Activated naive CD4-positive, alpha-beta T cell treated with anti-CD3 and anti-CD28 coated beads, Interleukin-2, amount 50 U/mL, for 72 hours (primary cell): Measurements from ENCODE around the gene MYRIP. TPM values are rescaled to one million over a fixed set of nuclear protein-coding genes. Genes with fewer than 3 reads are reported as not detected.

ENCODE experiments used
- ATAC-seq, 2 donors: fragments of 150-1000 bp; cut with Tn5 transposase; 2 replicates each; pipeline ENCODE4 v1.10.0; 2021; ENCODE audit warnings: mild to moderate bottlenecking in 2 of 2, moderate library complexity in 2 of 2
- DNase-seq, 2 donors: peaks; one replicate each; pipeline ENCODE4 v3.0.0; 2021 to 2022; ENCODE audit warnings: low spot score in 2 of 2
- H3K27ac Mint-ChIP-seq, 2 donors: one replicate each; pipeline ENCODE4 v1.8.0; 2022; ENCODE audit warnings: mild to moderate bottlenecking in 2 of 2, mixed read lengths in 2 of 2
- H3K36me3 Mint-ChIP-seq, 2 donors: one replicate each; pipeline ENCODE4 v1.8.0; 2022; ENCODE audit warnings: mixed read lengths in 2 of 2
- H3K9me3 Mint-ChIP-seq, 2 donors: one replicate each; pipeline ENCODE4 v1.8.0; 2022; ENCODE audit warnings: mixed read lengths in 2 of 2
- total RNA-seq, 2 donors: library from RNA; stranded (reverse); gene quantifications; one replicate each; pipeline ENCODE4 v1.2.3, GENCODE V29; 2022

The MYRIP gene
- total RNA-seq, 2 donors from 2014 or later = not detected

- Mint-ChIP-seq H3K27ac (no peak overlapping the region), H3K36me3 (no peaks in the 10 kb centered on the region), H3K9me3 (no peaks in the 10 kb centered on the region)
- ATAC-seq (no peak), DNase-seq (no peak)
These were observed 414.4 kb downstream of the MYRIP start for GRCh38 chr3:40223856-40224255.

GRCh38 chr3:40224796-40225515 lies 415.5 kb downstream of the MYRIP start:
- H3K36me3 Mint-ChIP-seq = no peaks in the 10 kb centered on the region
- ATAC-seq = no peak
- H3K27ac Mint-ChIP-seq = no peak overlapping the region
- H3K9me3 Mint-ChIP-seq = no peaks in the 10 kb centered on the region
- DNase-seq = no peak

GRCh38 chr3:40226636-40227035 lies 417.2 kb downstream of the MYRIP start:
- Mint-ChIP-seq H3K9me3 (no peaks in the 10 kb centered on the region), H3K27ac (no peak overlapping the region), H3K36me3 (no peaks in the 10 kb centered on the region)
- DNase-seq (no peak), ATAC-seq (no peak)

- ATAC-seq = no peak
- no peak for DNase-seq
- Mint-ChIP-seq H3K27ac (no peak overlapping the region), H3K36me3 (peaks cover 0 to 5% of the 10 kb centered on the region in 2 donors), H3K9me3 (no peaks in the 10 kb centered on the region)
These were observed 419.5 kb downstream of the MYRIP start for GRCh38 chr3:40228792-40229350.

- Mint-ChIP-seq H3K27ac (no peak overlapping the region), H3K9me3 (no peaks in the 10 kb centered on the region), H3K36me3 (peaks cover 0 to 5% of the 10 kb centered on the region in 2 donors)
- ATAC-seq = no peak
- no peak for DNase-seq
These were observed 420.0 kb downstream of the MYRIP start for GRCh38 chr3:40229386-40229785.

- ATAC-seq (no peak), DNase-seq (no peak)
- Mint-ChIP-seq H3K27ac (no peak overlapping the region), H3K36me3 (peaks cover 0 to 5% of the 10 kb centered on the region in 2 donors), H3K9me3 (no peaks in the 10 kb centered on the region)
These were observed 420.6 kb downstream of the MYRIP start for GRCh38 chr3:40229963-40230362.

GRCh38 chr3:40230382-40230781 lies 421.0 kb downstream of the MYRIP start:
- no peaks in the 10 kb centered on the region for H3K9me3 Mint-ChIP-seq
- DNase-seq (no peak), ATAC-seq (no peak)
- no peak overlapping the region for H3K27ac Mint-ChIP-seq
- H3K36me3 Mint-ChIP-seq = peaks cover 0 to 5% of the 10 kb centered on the region in 2 donors

- H3K36me3 Mint-ChIP-seq = peaks cover 0 to 5% of the 10 kb centered on the region in 2 donors
- ATAC-seq = no peak
- no peak for DNase-seq
- no peaks in the 10 kb centered on the region for H3K9me3 Mint-ChIP-seq
- H3K27ac Mint-ChIP-seq = no peak overlapping the region
These were observed 423.2 kb downstream of the MYRIP start for GRCh38 chr3:40232626-40233025.

GRCh38 chr3:40237159-40237558 lies 427.8 kb downstream of the MYRIP start:
- ATAC-seq (no peak), DNase-seq (no peak)
- Mint-ChIP-seq H3K36me3 (peaks cover 0 to 5% of the 10 kb centered on the region in 2 donors), H3K27ac (no peak overlapping the region), H3K9me3 (no peaks in the 10 kb centered on the region)

GRCh38 chr3:40237889-40238571 lies 428.6 kb downstream of the MYRIP start:
- Mint-ChIP-seq H3K27ac (no peak overlapping the region), H3K9me3 (no peaks in the 10 kb centered on the region), H3K36me3 (peaks cover 0 to 5% of the 10 kb centered on the region in 2 donors)
- no peak for ATAC-seq
- no peak for DNase-seq

- DNase-seq (no peak), ATAC-seq (no peak)
- Mint-ChIP-seq H3K9me3 (no peaks in the 10 kb centered on the region), H3K27ac (no peak overlapping the region), H3K36me3 (no peaks in the 10 kb centered on the region)
These were observed 431.5 kb downstream of the MYRIP start for GRCh38 chr3:40240921-40241320.

GRCh38 chr3:40242216-40242615 lies 432.8 kb downstream of the MYRIP start:
- no peaks in the 10 kb centered on the region for H3K36me3 Mint-ChIP-seq
- no peak for ATAC-seq
- no peak overlapping the region for H3K27ac Mint-ChIP-seq
- DNase-seq = no peak
- H3K9me3 Mint-ChIP-seq = no peaks in the 10 kb centered on the region

- no peak for DNase-seq
- no peak overlapping the region for H3K27ac Mint-ChIP-seq
- H3K9me3 Mint-ChIP-seq = no peaks in the 10 kb centered on the region
- no peak for ATAC-seq
- no peaks in the 10 kb centered on the region for H3K36me3 Mint-ChIP-seq
These were observed 433.2 kb downstream of the MYRIP start for GRCh38 chr3:40242638-40243037.

- Mint-ChIP-seq H3K36me3 (no peaks in the 10 kb centered on the region), H3K27ac (no peak overlapping the region), H3K9me3 (no peaks in the 10 kb centered on the region)
- no peak for DNase-seq
- no peak for ATAC-seq
These were observed 433.6 kb downstream of the MYRIP start for GRCh38 chr3:40243056-40243455.

- DNase-seq = no peak
- no peak for ATAC-seq
- Mint-ChIP-seq H3K9me3 (no peaks in the 10 kb centered on the region), H3K27ac (no peak overlapping the region), H3K36me3 (no peaks in the 10 kb centered on the region)
These were observed 438.5 kb downstream of the MYRIP start for GRCh38 chr3:40247714-40248454.

- Mint-ChIP-seq H3K9me3 (no peaks in the 10 kb centered on the region), H3K27ac (no peak overlapping the region), H3K36me3 (no peaks in the 10 kb centered on the region)
- no peak for ATAC-seq
- no peak for DNase-seq
These were observed 439.2 kb downstream of the MYRIP start for GRCh38 chr3:40248591-40248990.

GRCh38 chr3:40249168-40249567 lies 439.8 kb downstream of the MYRIP start:
- DNase-seq (no peak), ATAC-seq (no peak)
- Mint-ChIP-seq H3K27ac (no peak overlapping the region), H3K9me3 (no peaks in the 10 kb centered on the region), H3K36me3 (no peaks in the 10 kb centered on the region)
